ENCODE results near the gene DMXL2.
"Not testable (repeated sequence)": the region's sequence is repeated elsewhere in the genome, so short reads cannot be mapped to it uniquely, and the experiment has no call there.

Gene DMXL2

GRCh38 chr15:51622604-51623370 lies at the start of gene DMXL2:
TSS of gene DMXL2 (minus strand) at chr15:51622771. CDS start at chr15:51622545, 226 bp downstream.
- no peak within 1 kb of the TSS for H3K27ac ChIP-seq (ENCODE audit: low read length)

GRCh38 chr15:51672155-51672687 lies 49.6 kb upstream of the DMXL2 start:
- Histone ChIP-seq H3K27me3 (ENCODE audit: control insufficient read depth, insufficient read depth, low read length) (no peaks in the 10 kb centered on the region), H3K4me1 (ENCODE audit: control insufficient read depth, insufficient read depth, low read length) (peaks cover 2% of the 10 kb centered on the region; the same call in 1 of the 2 replicates), H3K36me3 (ENCODE audit: control insufficient read depth, insufficient read depth, low read length) (no peaks in the 10 kb centered on the region), H3K4me3 (ENCODE audit: low read length) (no peak overlapping the region), H3K27ac (ENCODE audit: low read length) (no peak overlapping the region), H3K9me3 (ENCODE audit: control insufficient read depth, insufficient read depth, low read length) (no peaks in the 10 kb centered on the region)
- no CpG with 5 or more reads among the region's 9 CpGs for WGBS (ENCODE audit: insufficient coverage, insufficient read length)
- no peak for DNase-seq (ENCODE audit: low read depth, low spot score)

More at GRCh38 chr15:51622604-51623370, at the start of gene DMXL2:
- WGBS (ENCODE audit: insufficient coverage, insufficient read length), result no CpG with 5 or more reads among the region's 83 CpGs
- H3K36me3 ChIP-seq (ENCODE audit: control insufficient read depth, insufficient read depth, low read length), result no peaks in the 10 kb centered on the region
- H3K27me3 ChIP-seq (ENCODE audit: control insufficient read depth, insufficient read depth, low read length), result peaks cover 2% of the 10 kb centered on the region; the same call in 1 of the 2 replicates
- peak within 1 kb of the TSS; percentile 96 for H3K4me3 ChIP-seq (ENCODE audit: low read length)
- H3K4me1 ChIP-seq (ENCODE audit: control insufficient read depth, insufficient read depth, low read length), result no peaks in the 10 kb centered on the region
- peak; percentile 27 for DNase-seq (ENCODE audit: low read depth, low spot score)
- H3K9me3 ChIP-seq (ENCODE audit: control insufficient read depth, insufficient read depth, low read length), result no peaks in the 10 kb centered on the region

- no peaks in the 10 kb centered on the region for H3K27me3 ChIP-seq (ENCODE audit: control insufficient read depth, insufficient read depth, low read length)
- no CpG with 5 or more reads among the region's 2 CpGs for WGBS (ENCODE audit: insufficient coverage, insufficient read length)
- no peaks in the 10 kb centered on the region for H3K36me3 ChIP-seq (ENCODE audit: control insufficient read depth, insufficient read depth, low read length)
- no peak for DNase-seq (ENCODE audit: low read depth, low spot score)
- H3K4me1 ChIP-seq (ENCODE audit: control insufficient read depth, insufficient read depth, low read length), result peaks cover 2% of the 10 kb centered on the region; the same call in 1 of the 2 replicates
- no peaks in the 10 kb centered on the region for H3K9me3 ChIP-seq (ENCODE audit: control insufficient read depth, insufficient read depth, low read length)
- H3K27ac ChIP-seq (ENCODE audit: low read length), result no peak overlapping the region
- no peak overlapping the region for H3K4me3 ChIP-seq (ENCODE audit: low read length)
Measured at GRCh38 chr15:51669381-51669780, 46.8 kb upstream of the DMXL2 start.

GRCh38 chr15:51668446-51668845 lies 45.9 kb upstream of the DMXL2 start:
- WGBS (ENCODE audit: insufficient coverage, insufficient read length), result no CpG with 5 or more reads among the region's 5 CpGs
- Histone ChIP-seq H3K4me1 (ENCODE audit: control insufficient read depth, insufficient read depth, low read length) (peaks cover 2% of the 10 kb centered on the region; the same call in 1 of the 2 replicates), H3K27ac (ENCODE audit: low read length) (no peak overlapping the region), H3K27me3 (ENCODE audit: control insufficient read depth, insufficient read depth, low read length) (no peaks in the 10 kb centered on the region), H3K4me3 (ENCODE audit: low read length) (no peak overlapping the region), H3K9me3 (ENCODE audit: control insufficient read depth, insufficient read depth, low read length) (no peaks in the 10 kb centered on the region), H3K36me3 (ENCODE audit: control insufficient read depth, insufficient read depth, low read length) (no peaks in the 10 kb centered on the region)
- DNase-seq (ENCODE audit: low read depth, low spot score), result no peak

- WGBS (ENCODE audit: insufficient coverage, insufficient read length), result no CpG with 5 or more reads among the region's 6 CpGs
Measured at GRCh38 chr15:51667478-51667877, 44.9 kb upstream of the DMXL2 start.

GRCh38 chr15:51661072-51661471 lies 38.5 kb upstream of the DMXL2 start:
- Histone ChIP-seq H3K36me3 (ENCODE audit: control insufficient read depth, insufficient read depth, low read length) (no peaks in the 10 kb centered on the region), H3K4me1 (ENCODE audit: control insufficient read depth, insufficient read depth, low read length) (no peaks in the 10 kb centered on the region), H3K4me3 (ENCODE audit: low read length) (no peak overlapping the region), H3K9me3 (ENCODE audit: control insufficient read depth, insufficient read depth, low read length) (no peaks in the 10 kb centered on the region), H3K27ac (ENCODE audit: low read length) (no peak overlapping the region), H3K27me3 (ENCODE audit: control insufficient read depth, insufficient read depth, low read length) (no peaks in the 10 kb centered on the region)
- WGBS (ENCODE audit: insufficient coverage, insufficient read length), result no CpG with 5 or more reads among the region's 2 CpGs
- no peak for DNase-seq (ENCODE audit: low read depth, low spot score)

More at GRCh38 chr15:51667478-51667877, 44.9 kb upstream of the DMXL2 start:
- Histone ChIP-seq H3K9me3 (ENCODE audit: control insufficient read depth, insufficient read depth, low read length) (no peaks in the 10 kb centered on the region), H3K27ac (ENCODE audit: low read length) (no peak overlapping the region), H3K4me3 (ENCODE audit: low read length) (no peak overlapping the region), H3K4me1 (ENCODE audit: control insufficient read depth, insufficient read depth, low read length) (peaks cover 2% of the 10 kb centered on the region; the same call in 1 of the 2 replicates), H3K36me3 (ENCODE audit: control insufficient read depth, insufficient read depth, low read length) (no peaks in the 10 kb centered on the region), H3K27me3 (ENCODE audit: control insufficient read depth, insufficient read depth, low read length) (no peaks in the 10 kb centered on the region)
- DNase-seq (ENCODE audit: low read depth, low spot score), result no peak

GRCh38 chr15:51658664-51659063 lies 36.1 kb upstream of the DMXL2 start:
- Histone ChIP-seq H3K36me3 (ENCODE audit: control insufficient read depth, insufficient read depth, low read length) (no peaks in the 10 kb centered on the region), H3K4me3 (ENCODE audit: low read length) (no peak overlapping the region), H3K27ac (ENCODE audit: low read length) (no peak overlapping the region), H3K27me3 (ENCODE audit: control insufficient read depth, insufficient read depth, low read length) (no peaks in the 10 kb centered on the region), H3K4me1 (ENCODE audit: control insufficient read depth, insufficient read depth, low read length) (no peaks in the 10 kb centered on the region), H3K9me3 (ENCODE audit: control insufficient read depth, insufficient read depth, low read length) (no peaks in the 10 kb centered on the region)
- no CpG with 5 or more reads among the region's 3 CpGs for WGBS (ENCODE audit: insufficient coverage, insufficient read length)
- no peak for DNase-seq (ENCODE audit: low read depth, low spot score)

GRCh38 chr15:51655401-51656057 lies 33.0 kb upstream of the DMXL2 start:
- H3K4me3 ChIP-seq (ENCODE audit: low read length); H3K9me3 ChIP-seq (ENCODE audit: control insufficient read depth, insufficient read depth, low read length); H3K27ac ChIP-seq (ENCODE audit: low read length); H3K36me3 ChIP-seq (ENCODE audit: control insufficient read depth, insufficient read depth, low read length); DNase-seq (ENCODE audit: low read depth, low spot score); H3K27me3 ChIP-seq (ENCODE audit: control insufficient read depth, insufficient read depth, low read length); H3K4me1 ChIP-seq (ENCODE audit: control insufficient read depth, insufficient read depth, low read length): not testable (repeated sequence)
- WGBS (ENCODE audit: insufficient coverage, insufficient read length), result no CpG with 5 or more reads among the region's 24 CpGs

- DNase-seq (ENCODE audit: low read depth, low spot score), result no peak
- WGBS (ENCODE audit: insufficient coverage, insufficient read length), result no CpG with 5 or more reads among the region's 5 CpGs
- Histone ChIP-seq H3K4me1 (ENCODE audit: control insufficient read depth, insufficient read depth, low read length) (no peaks in the 10 kb centered on the region), H3K27me3 (ENCODE audit: control insufficient read depth, insufficient read depth, low read length) (no peaks in the 10 kb centered on the region), H3K9me3 (ENCODE audit: control insufficient read depth, insufficient read depth, low read length) (no peaks in the 10 kb centered on the region), H3K36me3 (ENCODE audit: control insufficient read depth, insufficient read depth, low read length) (no peaks in the 10 kb centered on the region), H3K27ac (ENCODE audit: low read length) (no peak overlapping the region), H3K4me3 (ENCODE audit: low read length) (no peak overlapping the region)
Measured at GRCh38 chr15:51652084-51652668, 29.6 kb upstream of the DMXL2 start.

Measured in iPS DF 6.9 (cell line).